ENCODE results near the gene ANAPC7.
"Not testable (repeated sequence)": the region's sequence is repeated elsewhere in the genome, so short reads cannot be mapped to it uniquely, and the experiment has no call there.

Gene ANAPC7

DNA sequence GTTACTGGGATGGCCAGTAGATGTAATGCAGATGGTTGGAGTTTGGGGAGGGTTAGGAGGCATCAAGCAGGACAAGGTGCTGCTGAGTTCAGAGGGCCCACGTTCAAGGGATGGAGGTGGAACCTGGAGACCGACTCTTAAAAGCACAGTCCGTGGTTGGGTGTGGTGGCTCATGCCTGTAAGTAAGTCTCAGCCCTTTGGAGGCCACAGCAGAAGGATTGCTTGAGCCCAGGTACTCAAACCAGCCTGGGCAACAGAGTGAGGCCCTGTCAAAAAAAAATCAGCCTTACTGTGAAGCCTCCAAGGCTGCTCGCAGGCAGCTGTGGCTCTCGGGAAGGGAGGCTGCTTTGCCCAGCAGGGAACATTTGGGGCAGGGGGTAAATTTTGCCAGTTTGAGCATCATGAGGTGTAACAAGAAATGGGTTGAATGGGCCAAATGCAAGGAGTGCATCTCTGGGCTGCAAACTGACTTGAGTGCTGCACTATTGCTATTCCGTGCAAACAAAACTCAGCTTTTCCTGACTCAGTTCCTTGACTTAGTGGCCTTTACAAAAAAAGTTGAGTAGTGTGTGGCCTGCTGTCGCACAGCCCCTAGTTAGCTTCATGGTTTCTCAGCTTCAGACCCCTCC lies 55.0 kb downstream of the ANAPC7 start:
- DNase-seq = no peak

DNA sequence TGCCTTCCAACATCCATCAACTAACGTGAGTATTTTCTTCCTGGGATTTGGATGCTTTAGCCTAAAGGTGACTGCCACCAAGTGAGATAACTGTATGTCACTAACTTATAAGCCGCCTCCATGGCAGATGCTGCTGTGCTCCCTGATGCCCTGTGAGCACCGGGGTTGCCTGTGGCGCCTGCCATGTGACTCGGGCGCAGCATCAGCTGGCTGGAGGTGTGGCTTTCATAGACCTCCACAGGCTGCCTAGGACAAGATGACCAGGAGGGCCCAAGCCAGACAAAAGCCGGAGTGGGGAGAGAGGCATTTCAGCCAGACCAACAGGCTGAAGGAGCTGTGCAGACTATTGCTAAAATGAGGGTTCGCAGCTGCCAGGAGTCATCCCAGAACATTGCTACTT lies 55.7 kb downstream of the ANAPC7 start:
- DNase-seq = no peak

DNA sequence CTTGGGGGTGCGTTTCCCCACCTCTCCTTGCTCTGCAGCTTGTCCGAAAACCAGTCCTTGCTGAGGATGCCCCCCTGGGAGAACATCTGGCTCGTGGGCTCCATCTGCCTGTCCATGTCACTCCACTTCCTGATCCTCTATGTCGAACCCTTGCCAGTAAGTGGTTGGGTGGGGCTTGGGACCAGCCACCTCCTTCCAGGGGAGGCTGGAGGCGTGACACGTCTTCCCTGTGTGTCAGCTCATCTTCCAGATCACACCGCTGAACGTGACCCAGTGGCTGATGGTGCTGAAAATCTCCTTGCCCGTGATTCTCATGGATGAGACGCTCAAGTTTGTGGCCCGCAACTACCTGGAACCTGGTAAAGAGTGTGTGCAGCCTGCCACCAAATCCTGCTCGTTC lies 57.5 kb downstream of the ANAPC7 start:
- no peak for DNase-seq

DNA sequence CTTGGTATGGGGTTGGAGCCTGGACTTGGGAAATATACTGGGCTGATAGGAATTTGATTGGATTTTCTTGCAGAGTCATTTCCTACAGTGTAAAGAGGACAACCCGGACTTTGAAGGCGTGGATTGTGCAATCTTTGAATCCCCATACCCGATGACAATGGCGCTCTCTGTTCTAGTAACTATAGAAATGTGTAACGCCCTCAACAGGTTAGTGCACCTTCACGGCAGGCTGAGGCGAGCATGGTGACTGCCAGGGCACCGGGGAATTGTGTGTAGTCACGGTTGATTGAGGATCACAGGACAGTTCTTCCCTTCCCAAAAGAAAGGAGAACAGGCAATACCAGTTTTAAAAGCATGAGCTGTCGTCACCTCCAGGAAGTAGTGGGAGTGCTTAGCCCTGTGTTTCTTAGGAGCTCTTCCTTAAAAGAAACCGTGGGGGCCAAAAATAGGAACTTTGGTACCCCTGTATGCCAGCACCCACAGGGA lies 58.3 kb downstream of the ANAPC7 start:
- DNase-seq = no peak

DNA sequence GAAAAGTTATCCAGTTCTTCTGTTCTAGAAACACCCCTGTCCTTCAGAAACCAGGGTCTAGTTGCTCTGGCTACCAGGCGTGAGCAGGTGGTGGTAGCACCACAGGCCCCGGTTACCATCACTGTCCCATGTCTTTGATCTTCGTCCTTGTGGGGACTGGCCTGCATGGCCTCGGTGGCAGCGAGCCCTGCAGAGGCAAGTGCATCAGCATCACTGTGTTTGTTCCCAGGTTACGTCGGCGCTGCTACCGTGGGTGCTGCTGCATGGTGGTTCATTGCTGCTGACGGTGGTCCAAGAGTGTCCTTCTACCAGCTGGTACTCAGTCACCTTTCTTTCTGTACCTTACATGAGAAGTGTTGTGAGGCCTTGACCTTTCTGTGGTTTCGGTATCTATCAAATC lies 58.9 kb downstream of the ANAPC7 start:
- DNase-seq = no peak

DNA sequence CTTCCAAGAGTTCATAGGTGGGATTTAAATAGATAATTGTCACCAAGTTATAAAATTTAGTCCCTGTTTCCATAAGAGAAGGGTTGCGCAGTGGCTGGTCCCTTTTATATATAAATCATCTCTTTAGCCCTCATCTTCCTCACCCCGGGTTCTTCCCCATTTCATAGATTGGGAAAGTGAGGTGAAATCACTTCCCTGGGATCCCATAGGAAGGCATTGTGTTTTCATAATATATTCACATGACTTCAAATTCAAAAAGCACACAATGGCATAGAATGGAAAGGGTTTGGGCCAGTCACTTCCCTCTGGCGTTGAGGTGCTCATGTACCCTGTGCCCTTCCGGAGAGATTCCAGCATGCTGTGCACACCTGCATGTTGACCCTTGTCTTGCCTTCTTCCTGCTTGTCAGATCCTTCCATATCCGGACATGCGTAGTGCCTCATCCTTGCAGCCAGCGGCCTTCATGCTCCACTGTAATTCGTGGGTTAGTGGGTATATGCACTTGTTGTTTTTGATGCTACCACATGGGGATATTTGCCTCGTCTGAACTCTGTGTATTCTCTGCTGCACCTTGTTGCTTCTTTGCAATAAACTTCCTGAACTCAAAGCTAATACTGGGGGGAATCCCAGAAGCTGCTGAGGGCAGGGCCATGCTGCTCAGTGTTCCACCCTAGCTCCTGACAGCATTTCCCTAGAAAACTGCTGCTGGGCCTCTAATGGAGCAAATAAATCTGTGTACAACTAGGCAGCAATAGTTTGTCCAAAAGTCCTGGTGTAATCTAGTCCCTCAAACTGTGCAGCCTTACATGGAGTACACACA lies 59.6 kb downstream of the ANAPC7 start:
- no peak for DNase-seq

DNA sequence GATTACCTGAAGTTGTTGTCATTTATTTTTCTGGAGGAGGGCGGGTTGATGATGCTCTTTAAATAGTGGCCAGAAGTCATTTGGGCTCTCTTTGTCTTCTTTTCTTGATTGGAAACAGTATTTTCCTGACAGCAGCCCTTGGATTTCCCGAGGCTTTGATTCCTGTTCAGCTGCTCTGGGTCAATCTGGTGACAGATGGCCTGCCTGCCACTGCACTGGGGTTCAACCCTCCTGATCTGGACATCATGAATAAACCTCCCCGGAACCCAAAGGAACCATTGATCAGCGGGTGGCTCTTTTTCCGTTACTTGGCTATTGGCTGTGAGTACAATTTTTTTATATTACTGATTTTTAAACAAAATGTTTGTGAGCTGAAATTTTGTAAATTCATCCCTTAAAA lies 60.4 kb downstream of the ANAPC7 start:
- DNase-seq = no peak

DNA sequence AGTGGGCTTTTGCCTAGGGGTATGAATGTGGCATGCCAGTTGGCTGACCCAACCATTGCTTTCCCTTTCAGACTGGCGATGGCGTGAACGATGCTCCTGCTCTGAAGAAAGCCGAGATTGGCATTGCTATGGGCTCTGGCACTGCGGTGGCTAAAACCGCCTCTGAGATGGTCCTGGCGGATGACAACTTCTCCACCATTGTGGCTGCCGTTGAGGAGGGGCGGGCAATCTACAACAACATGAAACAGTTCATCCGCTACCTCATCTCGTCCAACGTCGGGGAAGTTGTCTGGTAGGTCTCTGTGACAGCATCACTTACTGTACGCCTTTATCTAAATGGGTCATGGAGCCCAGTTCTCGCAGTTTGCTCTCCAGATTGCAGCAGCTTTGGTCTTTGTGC lies 61.4 kb downstream of the ANAPC7 start:
- no peak for DNase-seq

DNA sequence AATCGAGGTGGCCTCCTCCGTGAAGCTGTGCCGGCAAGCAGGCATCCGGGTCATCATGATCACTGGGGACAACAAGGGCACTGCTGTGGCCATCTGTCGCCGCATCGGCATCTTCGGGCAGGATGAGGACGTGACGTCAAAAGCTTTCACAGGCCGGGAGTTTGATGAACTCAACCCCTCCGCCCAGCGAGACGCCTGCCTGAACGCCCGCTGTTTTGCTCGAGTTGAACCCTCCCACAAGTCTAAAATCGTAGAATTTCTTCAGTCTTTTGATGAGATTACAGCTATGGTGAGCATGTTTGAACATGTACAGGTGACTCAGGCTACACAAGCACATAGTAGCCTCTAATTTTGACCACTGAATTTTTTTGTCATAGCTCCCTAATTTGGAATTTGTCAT lies 62.8 kb downstream of the ANAPC7 start:
- no peak for DNase-seq

DNA sequence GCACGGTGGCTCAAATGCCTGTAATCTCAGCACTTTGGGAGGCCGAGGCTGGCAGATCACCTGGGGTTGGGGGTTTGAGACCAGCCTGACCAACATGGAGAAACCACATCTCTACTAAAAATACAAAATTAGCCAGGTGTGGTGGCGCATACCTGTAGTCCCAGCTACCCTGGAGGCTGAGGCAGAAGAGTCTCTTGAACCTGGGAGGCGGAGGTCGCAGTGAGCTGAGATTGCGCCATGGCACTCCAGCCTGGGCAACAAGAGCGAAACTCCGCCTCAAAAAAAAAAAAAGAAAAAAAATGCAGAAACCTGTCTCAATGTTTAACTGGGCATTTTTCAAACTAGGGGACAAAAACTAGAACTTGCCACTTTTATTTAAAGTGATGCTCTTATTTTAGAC lies 63.2 kb downstream of the ANAPC7 start:
- not testable (repeated sequence) for DNase-seq

DNA sequence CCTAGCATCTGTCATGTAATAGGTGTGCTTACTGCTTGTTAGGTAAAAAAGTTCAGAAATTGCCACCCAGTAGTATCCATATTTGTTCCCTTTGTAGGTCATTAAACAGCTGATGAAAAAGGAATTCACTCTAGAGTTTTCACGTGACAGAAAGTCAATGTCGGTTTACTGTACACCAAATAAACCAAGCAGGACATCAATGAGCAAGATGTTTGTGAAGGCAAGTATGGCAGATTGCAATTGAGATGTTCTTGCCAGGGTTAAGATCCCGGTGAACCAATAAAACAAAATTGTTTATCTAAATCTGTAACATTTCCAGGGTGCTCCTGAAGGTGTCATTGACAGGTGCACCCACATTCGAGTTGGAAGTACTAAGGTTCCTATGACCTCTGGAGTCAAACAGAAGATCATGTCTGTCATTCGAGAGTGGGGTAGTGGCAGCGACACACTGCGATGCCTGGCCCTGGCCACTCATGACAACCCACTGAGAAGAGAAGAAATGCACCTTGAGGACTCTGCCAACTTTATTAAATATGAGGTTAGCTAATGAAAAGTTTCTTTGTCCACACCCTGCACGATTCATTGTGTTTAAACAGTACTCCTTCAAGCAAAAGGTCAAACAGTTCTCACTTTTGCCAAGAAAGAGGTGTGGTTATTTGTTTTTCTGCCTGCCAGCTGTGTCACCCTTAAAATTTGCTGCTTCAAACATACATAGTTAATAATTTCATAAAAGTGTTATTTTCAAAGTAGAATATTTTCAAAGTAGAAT lies 64.1 kb downstream of the ANAPC7 start:
- DNase-seq = no peak

DNA sequence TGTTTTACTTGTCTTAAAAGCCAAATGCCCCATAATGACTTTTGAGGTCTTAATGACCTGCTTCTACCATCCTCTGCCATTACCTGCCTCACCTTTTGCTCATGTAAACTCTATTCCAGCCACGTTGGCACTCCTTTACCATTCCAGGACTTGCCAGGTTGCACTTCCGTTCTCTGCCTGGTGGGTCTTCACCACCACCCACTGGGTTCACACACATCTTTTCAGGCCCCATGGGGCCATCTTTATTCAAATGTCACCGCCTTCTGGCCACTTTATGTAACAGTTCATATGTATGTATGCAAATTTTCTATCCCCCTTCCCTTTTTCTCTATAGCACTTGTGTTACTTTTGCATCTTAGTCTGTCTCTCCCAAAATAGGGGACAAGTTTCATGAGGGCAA lies 64.8 kb downstream of the ANAPC7 start:
- no peak for DNase-seq

DNA sequence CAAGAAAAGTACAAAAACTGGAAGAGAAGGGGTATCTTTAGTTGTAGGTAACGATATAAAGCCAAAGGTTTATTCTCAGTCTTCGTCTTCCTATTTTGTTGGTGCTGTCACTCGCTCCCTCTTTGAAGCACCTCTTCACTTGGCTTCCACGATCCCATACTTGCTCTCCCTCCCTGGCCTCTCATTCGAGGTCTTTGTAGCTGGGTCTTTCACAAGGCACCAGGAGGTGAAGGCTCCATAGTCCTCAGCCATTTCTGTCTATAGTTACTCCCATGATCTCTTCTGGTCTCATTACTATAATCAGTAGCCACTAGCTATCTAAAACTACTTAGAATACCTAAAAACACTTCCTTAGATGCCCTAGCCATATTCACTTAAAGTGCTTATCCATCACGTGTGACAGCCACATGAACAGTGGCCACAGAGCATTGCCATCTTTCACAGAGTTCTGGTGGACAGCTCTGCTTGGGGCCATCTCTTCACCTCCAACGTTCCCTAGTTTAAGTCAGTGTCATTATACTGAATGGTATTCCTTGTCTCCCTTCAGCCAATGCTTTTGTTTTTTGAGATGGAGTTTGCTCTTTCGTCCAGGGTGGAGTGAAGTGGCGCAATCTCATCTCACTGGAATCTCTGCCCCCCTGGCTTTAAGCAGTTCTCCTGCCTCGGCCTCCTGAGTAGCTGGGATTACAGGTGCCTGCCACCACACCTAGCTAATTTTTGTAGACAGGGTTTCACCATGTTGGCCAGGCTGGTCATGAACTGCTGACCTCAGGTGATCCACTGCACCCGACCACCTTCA lies 65.4 kb downstream of the ANAPC7 start:
- DNase-seq = no peak

DNA sequence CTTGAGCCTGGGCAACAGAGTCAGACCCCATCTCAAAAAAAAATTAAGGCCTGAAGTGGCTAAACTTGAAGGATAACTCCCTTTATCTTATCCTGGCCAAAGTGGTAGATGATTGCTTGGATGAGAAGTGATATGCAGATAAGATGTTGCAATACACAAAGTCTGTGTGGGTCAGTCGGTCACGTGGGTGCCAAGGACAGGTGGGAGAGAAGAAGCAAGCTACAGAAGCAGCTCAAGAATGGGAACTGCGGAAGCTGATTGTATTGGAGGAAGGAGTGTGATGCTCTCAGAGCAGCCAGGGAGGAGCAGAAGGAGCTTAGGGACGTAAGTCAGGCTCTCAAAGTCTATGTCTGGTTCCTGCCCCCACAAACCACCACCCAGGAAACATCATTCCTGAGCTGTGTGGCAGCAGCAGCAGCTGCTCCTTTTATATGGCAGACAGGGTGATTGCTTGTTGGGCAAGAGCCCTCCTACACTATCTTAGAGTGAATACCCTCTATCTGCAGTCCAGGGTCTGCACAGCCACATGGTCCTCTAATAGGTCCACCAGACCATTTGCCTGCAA lies 67.9 kb downstream of the ANAPC7 start:
- DNase-seq = no peak

DNA sequence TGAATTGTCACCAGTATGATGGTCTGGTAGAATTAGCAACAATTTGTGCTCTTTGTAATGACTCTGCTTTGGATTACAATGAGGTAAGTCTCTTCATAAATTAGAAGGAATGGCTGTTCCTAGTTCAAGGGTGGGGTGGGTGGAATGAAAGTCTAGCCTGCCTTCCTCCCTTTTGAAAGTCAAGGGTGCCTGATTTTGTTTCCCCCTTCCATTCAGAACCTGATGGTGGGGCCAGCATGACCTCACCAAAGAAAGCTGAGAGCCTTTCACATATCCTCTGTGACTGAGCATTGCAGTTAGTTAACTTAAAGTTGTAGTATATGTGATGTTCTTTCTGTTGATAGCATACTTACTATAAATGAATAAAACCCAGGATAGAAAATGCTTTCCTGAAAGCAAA lies 70.3 kb downstream of the ANAPC7 start:
- no peak for DNase-seq

DNA sequence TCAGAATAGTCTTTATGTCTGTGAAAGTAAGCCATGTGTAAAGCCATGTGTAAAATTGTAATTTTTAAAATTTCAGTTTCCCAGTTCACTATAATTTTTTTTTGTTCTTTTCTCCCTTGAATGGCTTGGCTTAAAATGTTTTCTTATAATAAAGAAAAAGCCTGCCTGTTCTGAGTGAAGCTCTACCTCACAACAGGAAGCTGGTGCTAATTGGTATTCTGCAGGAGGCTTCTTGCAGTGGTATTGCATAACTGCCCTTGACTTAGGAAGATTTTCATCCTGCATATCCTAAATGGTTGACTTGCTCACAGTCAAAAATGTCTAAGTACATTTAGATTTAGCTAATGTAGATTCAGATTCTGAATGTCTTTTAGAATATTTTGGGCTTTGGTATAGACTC lies 73.0 kb downstream of the ANAPC7 start:
- no peak for DNase-seq

DNA sequence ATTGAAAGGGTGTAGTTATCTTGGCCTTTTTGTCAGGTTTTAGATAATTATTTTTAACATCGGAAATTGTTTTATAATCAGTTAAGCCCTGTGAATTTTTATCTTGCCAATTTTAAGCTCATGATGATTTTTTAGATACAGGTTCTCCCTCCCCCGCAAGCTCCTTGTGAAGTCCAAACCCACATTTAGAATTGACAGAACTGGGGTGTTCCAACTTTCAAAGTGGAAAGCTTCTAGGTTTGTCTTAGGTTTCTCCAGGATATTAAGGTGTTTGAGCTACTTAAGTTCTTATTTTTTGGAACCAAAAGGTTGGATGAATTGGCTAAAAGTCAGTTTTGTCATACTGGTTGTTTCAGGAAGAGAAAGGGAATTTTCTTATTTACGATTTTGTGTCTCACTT lies 73.4 kb downstream of the ANAPC7 start:
- DNase-seq = no peak

DNA sequence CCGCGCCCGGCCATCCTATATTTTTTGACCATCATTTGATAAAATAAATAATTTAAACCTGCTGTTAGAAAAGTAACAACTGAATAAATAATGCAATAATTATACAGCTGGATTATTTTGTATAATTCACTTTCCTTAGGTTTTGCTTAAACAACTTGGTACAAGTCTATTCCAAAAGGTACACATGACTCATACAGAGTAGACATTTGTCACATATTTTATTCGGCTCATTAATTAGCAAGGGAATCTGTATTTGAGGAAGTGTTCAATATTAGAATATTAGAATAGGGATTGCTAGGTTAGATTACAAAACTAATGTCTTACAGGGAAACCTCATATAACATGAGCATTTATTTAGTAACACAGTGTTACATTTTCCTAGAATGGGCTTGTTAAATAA lies 73.8 kb downstream of the ANAPC7 start:
- DNase-seq = no peak

Data from NCI-H748 treated with DMSO at 0.1 percent for 48 hours (cell line).